Activated CD8-positive, alpha-beta memory T cell treated with anti-CD3 and anti-CD28 coated beads for 1 hour (primary cell): ENCODE measurements around the gene B4GALNT4.
"Not testable (repeated sequence)": the region's sequence is repeated elsewhere in the genome, so short reads cannot be mapped to it uniquely, and the experiment has no call there.

Source experiments
- DNase-seq, 2 donors: peaks; one replicate each; pipeline ENCODE4 v3.0.0-alpha.2; 2020; ENCODE audit warnings: low read depth in 1 of 2; ENCODE audit errors: extremely low read depth in 1 of 2

The B4GALNT4 gene

GRCh38 chr11:391117-392017 lies 22.1 kb downstream of the B4GALNT4 start:
- DNase-seq = no peak

- no peak for DNase-seq
These were observed 22.9 kb downstream of the B4GALNT4 start for GRCh38 chr11:392102-392777.

GRCh38 chr11:393219-394033 lies 24.1 kb downstream of the B4GALNT4 start:
- DNase-seq = no peak

- DNase-seq = no peak
These were observed 24.9 kb downstream of the B4GALNT4 start, which contains the start of gene PKP3 for GRCh38 chr11:394034-394857. PKP3 (plus strand) TSS chr11:394209; CDS start chr11:394293, 84 bp downstream.

- DNase-seq = no peak
These were observed 25.8 kb downstream of the B4GALNT4 start for GRCh38 chr11:394858-395655.

GRCh38 chr11:395866-396265 lies 26.6 kb downstream of the B4GALNT4 start:
- no peak for DNase-seq

- no peak for DNase-seq
These were observed 27.2 kb downstream of the B4GALNT4 start for GRCh38 chr11:396511-396947.

- DNase-seq = no peak
These were observed 27.7 kb downstream of the B4GALNT4 start for GRCh38 chr11:396948-397548.

GRCh38 chr11:398826-399225 lies 29.5 kb downstream of the B4GALNT4 start:
- no peak for DNase-seq

- DNase-seq = no peak
These were observed 30.5 kb downstream of the B4GALNT4 start for GRCh38 chr11:399731-400211.

- DNase-seq = no peak
These were observed 31.0 kb downstream of the B4GALNT4 start for GRCh38 chr11:400241-400689.

GRCh38 chr11:401196-401595 lies 31.9 kb downstream of the B4GALNT4 start:
- not testable (repeated sequence) for DNase-seq

GRCh38 chr11:403021-403760 lies 33.9 kb downstream of the B4GALNT4 start:
- no peak for DNase-seq

- DNase-seq = no peak
These were observed 34.6 kb downstream of the B4GALNT4 start for GRCh38 chr11:403761-404431.

GRCh38 chr11:404551-405264 lies 35.4 kb downstream of the B4GALNT4 start:
- no peak for DNase-seq

GRCh38 chr11:405323-405953 lies 36.1 kb downstream of the B4GALNT4 start:
- no peak for DNase-seq
